Measurements from ENCODE around the gene LRPPRC. TPM values are rescaled to one million over a fixed set of nuclear protein-coding genes. Genes with fewer than 3 reads are reported as not detected.

The LRPPRC gene
- total RNA-seq, 1 experiment from 2014 or later, result 61.7 TPM

Other genes with a start within 250 kb of the LRPPRC start
- 24.7 and 31.7 TPM in 2 replicates for gene DYNC2LI1, start 221.9 kb downstream of the LRPPRC start, total RNA-seq (2014; rRNA removed; shearing (Covaris generic))
- not detected in 2 replicates for gene ABCG5, start 157.2 kb downstream of the LRPPRC start, total RNA-seq (2014; rRNA removed; shearing (Covaris generic))
- gene ABCG8, start 157.0 kb downstream of the LRPPRC start, total RNA-seq (2014; rRNA removed; shearing (Covaris generic)), result not detected in 2 replicates
- 20.7 and 23.0 TPM in 2 replicates for gene PPM1B, start 172.9 kb upstream of the LRPPRC start, total RNA-seq (2014; rRNA removed; shearing (Covaris generic))